GM19395 (cell line): ENCODE results near the gene VPS35L.

Experiments used
- ATAC-seq: cut with Tn5 transposase; IDR thresholded peaks from one replicate; pipeline ENCODE4 v1.9.1; 2021; ENCODE audit warnings: mild to moderate bottlenecking, moderate library complexity; ENCODE audit not compliant: unreplicated experiment

VPS35L gene

DNA sequence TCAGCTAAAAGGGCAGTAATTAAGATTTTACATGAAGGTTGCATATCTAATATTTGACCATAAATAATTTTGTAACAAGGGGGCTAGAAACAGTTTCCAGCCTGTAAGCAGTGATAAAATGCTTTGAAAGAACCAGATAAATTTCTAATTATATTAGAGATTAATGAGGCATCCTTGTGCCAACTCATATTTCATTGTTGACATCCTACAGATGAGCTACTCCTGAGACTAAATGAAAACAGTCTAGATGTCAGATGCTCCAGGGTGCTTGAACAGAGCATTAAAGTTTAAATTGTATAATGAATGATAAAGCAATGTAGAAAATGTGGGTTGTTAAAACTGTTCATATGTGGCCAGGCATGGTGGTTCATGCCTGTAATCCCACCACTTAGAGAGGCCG lies 185.9 kb downstream of the VPS35L start:
- ATAC-seq = no peak

DNA sequence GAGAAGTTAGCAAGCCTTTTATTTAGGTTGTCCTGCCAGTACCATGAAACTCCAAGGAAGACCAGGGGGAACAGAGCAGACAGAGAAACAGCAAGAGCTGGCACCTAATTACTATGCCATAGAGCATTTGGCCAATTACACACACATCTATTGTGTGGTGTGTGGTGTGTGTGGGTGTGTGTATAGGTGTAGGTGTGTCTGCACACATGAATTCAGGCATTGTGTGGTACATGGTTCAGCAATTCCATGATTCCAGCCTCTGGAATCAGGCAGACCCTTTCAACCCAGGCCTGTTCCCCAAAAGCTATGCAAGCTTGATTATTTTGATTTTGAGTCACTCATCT lies 188.3 kb downstream of the VPS35L start:
- ATAC-seq = no peak

DNA sequence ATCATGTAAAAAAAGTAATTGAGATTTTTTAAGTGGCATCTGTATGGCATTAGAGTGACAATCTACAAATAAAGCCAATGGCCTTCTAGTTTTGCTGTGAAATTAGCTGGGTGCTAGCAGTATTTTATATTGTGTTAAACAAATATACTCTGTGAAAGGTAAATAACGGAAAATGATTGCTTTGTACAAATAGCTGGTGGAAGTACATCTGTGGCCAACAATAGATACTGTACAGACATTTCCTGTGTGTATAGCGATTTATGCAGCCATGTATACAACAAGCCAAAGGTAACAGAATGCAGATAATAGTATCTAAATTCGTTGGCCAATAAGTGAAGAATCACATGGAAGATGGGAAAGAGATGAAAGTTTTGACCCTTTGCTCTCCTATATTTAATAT lies 189.2 kb downstream of the VPS35L start:
- no peak for ATAC-seq

DNA sequence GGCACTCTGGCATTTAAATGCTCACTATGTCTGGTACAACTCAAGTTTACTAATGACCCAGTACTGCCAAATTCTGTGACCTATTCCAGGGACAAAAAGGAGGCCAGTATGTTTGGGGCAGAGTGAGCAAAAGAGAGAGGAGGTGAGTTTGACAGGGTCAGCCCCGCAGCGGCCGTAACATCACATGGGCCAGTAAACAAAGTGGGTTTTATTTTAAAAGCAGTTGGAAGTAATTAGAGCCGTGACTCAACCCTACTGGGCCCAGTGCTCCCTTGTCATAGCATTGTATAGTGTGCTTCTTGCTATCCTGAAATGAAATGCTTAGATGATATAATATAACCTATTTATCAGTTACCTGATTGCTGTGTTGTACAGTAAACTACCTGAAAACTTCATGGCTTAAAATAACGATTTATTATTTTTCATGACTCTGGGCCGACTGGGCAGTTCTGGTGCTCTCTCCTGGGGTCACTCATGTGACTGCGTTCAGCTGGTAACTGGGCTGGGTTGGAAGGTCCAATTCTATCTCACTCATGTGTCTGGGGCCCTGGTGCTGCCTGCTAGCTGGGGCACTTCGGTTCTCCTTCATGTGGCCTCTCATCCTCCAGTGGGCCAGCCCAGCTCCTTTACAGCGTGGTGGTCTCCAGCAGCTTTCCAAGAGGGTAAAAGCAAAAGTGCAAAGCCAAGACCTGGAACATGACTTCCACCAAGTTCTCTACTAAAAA lies 189.9 kb downstream of the VPS35L start:
- ATAC-seq = no peak

DNA sequence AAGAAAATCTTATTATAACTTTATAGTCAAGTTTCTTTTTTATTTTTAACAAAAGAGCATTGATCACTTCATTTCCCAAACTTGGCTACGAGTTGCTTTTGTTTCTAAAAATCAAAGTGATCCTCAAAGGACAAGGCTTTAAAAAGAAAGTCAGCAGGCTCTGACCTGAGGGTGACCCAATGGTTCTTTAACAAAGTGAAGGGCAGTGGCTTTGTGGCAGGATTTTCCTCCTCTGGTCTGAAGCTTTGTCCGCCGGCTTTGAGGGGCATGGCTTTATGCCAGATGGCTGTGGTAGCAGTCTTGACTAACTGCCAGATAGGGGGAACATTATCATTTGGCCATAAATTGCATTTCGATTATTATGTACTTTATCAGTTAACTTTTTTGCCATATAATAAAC lies 191.1 kb downstream of the VPS35L start:
- ATAC-seq = no peak

DNA sequence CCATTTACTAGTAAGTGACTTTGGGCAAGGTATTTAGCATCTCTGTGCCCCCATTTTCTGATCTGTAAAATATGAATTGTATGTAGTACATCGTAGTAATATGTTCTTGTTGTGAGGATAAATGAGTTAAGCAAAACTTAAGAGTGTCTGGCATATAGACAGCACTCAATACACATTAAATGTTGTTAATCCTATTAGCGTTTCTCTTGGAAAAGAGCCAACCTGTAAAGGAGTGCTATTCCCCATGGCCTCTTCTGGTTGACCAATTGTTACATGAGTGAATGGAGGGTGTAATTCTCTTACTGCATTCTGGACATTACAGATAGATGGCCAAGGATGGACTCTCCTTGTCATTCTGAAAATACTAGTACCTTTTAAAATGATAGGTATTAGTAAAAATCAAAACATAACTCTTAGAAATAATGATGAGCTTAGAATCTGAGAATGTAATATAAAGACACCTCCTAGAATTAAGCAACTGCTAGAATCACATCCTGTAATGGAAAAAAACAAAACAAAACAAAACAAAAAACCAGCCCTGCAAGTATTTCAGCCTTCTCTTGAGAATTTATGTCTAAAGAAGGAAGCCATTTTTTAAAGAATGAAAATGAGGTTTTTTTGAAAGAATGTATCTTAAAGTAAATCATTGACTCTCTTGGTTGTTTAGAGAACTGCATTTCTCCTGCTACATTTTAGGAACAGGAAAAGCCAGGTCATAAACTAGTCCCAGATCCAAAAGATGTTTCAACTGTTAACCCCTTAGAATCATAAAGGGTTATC lies 193.1 kb downstream of the VPS35L start:
- no peak for ATAC-seq

DNA sequence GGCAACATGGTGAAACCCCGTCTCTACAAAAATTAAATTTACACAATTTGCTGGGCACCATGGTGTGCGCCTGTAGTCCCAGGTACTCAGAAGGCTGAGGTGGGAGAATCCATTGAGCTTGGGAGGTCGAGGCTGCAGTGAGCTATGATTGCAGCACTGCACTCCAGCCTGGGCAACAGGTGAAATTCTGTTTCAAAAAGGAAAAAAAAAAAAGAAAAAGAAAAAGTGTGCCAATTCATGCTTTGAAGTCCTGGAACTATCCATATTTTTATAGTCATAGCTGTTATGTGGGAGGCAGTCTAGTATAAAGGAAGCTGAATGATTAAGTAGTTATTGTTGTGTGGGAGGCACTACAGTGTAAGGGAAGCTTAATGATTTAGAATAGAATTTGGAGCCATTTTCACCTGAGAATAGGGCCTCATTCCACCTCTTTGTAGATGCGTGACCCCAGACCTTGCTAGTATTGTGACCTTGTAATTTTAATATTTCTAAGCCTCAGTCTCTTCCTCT lies 194.1 kb downstream of the VPS35L start:
- ATAC-seq = no peak
